Skin epidermis (tissue), 12 donors: ENCODE measurements around the gene VPS37D.
"Not testable (repeated sequence)": the region's sequence is repeated elsewhere in the genome, so short reads cannot be mapped to it uniquely, and the experiment has no call there.

Experiments
- H3K27ac ChIP-seq, 21 experiments: fragments of 200-600 bp; sonication (generic) in 11 of 21; one replicate each; pipeline ENCODE4 v1.5.0; 2020; ENCODE audit warnings: mild to moderate bottlenecking in 3 of 21, inconsistent platforms in 2 of 21, moderate library complexity in 2 of 21
- H3K4me3 ChIP-seq, 7 experiments: fragments of 200-600 bp; sonication (generic) in 2 of 7; one replicate each; pipeline ENCODE4 v1.5.0; 2020; ENCODE audit warnings: inconsistent platforms in 2 of 7, mild to moderate bottlenecking in 2 of 7, moderate library complexity in 1 of 7

Gene VPS37D

DNA sequence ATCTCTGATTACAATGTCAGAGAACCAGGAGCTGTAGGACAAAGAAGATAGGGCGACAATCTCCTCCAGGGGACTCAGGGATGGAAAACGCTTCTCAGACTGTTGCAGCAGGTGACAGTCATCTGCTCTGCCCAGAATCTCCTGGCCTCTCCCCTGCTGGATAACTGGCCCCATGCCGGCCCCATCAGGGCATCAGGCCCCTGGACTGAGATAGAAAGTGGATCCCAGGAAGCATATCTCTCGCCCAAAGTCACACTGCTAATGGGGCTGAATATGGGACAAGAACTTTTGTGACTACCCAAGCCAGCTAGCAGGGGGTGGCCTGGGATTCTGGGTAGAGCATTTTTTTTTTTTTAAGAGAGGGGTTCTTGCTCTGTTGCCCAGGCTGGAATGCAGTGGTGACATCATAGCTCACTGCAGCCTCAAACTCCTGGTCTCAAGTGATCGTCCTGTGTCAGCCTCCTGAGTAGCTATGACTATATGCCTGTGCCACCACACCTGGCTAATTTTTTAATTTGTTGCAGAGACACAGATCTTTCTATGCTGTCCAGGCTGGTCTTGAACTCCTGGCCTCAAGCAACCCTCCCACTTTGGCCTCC is 22.8 kb upstream of the VPS37D start:
- H3K27ac ChIP-seq = no peak overlapping the region
- H3K4me3 ChIP-seq = no peak overlapping the region

GRCh38 chr7:73645643-73646174 is 21.9 kb upstream of the VPS37D start:
- no peak overlapping the region for H3K27ac ChIP-seq
- H3K4me3 ChIP-seq = no peak overlapping the region

DNA sequence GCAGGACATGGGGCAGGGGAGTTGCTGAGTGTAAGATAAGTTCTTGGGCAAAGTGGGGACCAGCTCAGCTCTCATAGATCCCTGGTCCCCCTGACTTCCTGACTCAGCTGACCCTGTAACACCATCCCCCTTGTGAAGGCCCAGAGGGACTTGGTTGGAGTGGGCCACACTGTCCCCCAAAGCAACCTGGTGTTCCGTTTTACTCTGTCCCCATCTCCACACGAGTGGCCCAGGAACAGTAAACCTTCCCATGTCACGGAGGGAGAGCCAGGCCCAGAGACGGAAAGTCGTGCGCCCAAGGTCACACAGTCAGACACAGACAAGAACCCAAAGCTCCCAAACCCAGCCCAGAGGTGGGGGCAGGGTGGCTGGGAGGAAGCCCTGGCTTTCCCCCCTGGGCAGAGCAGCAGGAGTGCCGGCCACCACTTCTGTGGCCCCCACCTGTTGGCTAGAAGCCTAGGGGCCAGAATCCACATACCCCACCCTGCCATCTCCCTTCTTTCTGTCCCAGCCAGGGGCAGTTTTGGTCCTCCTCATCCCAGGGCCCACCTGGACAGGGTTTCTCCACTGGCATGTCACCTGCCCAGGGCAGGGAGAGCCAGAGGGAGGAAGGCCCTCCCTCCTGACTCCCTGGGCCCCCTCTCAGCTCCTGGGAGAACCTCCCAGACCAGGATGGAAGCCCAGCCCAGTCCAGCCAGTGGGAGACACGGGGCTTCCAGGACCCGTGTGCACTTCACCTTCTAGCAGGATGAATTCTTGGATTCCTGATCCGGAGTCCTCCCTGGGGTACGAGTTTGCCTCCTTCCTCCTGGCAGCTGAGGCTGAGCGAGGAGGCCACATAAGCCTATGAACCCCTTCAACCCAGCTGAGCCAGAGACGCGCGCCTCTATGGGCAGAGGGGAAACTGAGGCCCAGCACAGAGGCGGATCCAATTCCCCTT is 20.6 kb upstream of the VPS37D start:
- H3K27ac ChIP-seq = no peak overlapping the region
- H3K4me3 ChIP-seq = no peak overlapping the region

DNA sequence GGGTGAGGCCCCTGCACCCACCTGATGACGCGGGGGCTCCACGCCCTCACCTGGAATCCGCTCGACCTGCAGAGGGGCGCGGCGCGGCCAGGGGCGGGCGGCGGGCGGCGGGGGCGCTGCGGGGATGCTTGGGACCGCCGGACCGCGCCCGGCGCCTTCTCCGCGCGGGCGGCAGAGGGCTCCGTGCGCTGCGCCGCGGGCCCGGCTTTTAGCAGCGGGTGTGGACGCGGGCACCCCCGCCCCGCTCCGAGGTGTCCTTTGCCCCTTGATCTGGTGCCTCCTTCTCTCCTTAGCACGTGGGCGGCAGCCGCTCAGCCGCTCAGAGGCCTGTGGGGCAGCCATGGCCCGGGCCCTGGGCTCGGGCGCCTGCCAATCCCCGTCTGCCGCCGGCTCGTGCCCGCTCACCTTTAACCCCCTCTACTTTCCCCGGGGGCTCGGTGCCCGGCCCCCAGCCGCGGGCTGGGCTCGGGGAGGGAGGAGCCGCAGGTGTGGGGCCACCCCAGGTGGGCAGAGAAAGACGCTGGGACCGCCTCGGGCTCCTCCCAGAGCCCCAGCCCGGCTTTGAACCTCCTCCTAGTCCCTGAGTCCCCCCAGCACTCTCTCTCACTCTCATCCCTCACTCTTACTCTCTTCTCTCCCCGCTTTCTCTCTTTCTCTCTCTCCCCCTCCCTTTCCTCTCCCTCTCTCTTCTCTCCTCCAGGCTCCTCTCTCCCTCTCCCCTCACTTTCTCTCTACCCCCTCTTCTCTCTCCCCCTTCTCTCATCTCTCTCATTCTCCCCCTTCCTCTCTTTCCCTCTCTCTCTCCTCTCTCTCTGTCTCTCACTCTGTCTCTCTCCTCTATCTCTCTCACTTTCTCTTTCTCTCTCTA is 19.7 kb upstream of the VPS37D start:
- Histone ChIP-seq H3K27ac (no peak overlapping the region), H3K4me3 (peak overlapping the region in 4 of 7 experiments; percentile 15 to 34 (median 24))

GRCh38 chr7:73648593-73649332 is 18.9 kb upstream of the VPS37D start:
- no peak overlapping the region for H3K4me3 ChIP-seq

DNA sequence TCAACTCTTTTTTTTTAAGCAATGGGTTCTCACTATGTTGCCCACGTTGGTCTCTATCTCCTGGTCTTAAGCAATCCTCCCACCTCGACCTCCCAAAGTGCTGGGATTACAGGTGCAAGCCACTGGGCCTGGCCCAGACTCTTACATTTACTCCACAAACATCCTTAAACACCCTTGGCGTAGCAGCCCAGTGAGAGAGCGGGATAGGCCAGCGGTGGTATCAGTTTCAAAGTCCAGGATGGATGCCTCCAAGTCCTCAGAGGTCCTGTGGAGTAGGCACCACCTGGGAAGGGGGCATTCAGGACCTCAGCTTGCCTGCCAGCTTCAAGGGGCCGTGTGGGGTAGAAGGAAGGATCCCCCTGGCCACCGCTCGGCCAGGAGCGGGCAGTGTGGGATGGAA is 18.1 kb upstream of the VPS37D start:
- Histone ChIP-seq H3K27ac (no peak overlapping the region), H3K4me3 (no peak overlapping the region)

More at GRCh38 chr7:73648593-73649332, 18.9 kb upstream of the VPS37D start:
- H3K27ac ChIP-seq = no peak overlapping the region

- Histone ChIP-seq H3K4me3 (no peak overlapping the region), H3K27ac (no peak overlapping the region)
Observed at GRCh38 chr7:73650524-73650923, 17.1 kb upstream of the VPS37D start.

DNA sequence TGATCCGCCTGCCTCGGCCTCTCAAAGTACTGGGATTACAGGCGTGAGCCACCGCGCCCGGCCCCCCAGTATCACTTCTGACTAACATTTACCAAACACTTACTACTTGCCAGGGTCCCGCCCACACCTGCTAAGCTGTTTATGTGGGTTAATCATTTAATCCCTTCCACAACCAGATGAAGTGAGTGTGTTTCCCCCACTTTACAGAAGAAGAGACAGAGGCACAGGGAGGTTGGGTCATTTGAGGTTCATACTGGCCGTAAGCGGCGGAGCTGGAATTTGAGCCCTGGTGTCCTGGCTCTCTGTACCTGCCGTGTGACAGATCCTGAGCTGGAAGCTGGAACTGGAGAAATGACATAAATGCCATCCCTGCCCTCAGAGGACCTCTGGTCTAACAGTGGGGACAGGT is 15.1 kb upstream of the VPS37D start:
- Histone ChIP-seq H3K27ac (no peak overlapping the region), H3K4me3 (no peak overlapping the region)

DNA sequence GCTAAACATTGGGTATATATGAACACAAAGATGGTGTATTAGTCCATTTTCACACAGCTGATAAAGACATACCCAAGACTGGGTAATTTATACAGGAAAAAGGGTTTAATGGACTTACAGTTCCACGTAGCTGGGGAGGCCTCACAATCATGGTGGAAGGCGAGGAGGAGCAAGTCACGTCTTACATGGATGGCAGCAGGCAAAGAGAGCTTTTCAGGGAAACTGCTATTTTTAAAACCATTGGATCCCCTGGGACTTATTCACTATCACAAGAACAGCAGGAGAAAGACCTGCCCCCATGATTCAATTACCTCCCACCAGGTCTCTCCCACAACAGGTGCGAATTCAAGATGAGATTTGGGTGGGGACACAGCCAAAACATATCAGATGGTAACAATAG is 12.3 kb upstream of the VPS37D start:
- not testable (repeated sequence) for H3K4me3 ChIP-seq, H3K27ac ChIP-seq

DNA sequence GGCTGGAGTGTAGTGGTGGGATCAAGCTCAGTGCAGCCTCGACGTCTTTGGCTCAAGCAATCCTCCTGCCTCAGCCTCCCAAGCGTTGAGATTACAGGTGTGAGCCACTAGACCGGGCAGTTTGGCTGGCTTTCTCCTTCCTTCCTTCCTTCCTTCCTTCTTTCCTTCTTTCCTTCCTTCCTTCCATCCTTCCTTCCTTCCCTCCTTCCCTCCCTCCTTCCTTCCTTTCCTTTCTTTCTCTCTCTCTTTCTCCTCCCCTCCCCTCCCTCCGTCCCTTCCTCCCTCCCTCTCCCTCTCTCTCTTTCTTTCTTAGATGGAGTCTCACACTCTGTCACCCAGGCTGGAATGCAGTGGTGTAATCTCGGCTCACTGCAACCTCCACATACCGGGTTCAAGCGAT is 7.6 kb upstream of the VPS37D start:
- no peak overlapping the region for H3K27ac ChIP-seq
- H3K4me3 ChIP-seq = no peak overlapping the region

GRCh38 chr7:73660594-73660993 is 7.0 kb upstream of the VPS37D start:
- not testable (repeated sequence) for H3K27ac ChIP-seq

DNA sequence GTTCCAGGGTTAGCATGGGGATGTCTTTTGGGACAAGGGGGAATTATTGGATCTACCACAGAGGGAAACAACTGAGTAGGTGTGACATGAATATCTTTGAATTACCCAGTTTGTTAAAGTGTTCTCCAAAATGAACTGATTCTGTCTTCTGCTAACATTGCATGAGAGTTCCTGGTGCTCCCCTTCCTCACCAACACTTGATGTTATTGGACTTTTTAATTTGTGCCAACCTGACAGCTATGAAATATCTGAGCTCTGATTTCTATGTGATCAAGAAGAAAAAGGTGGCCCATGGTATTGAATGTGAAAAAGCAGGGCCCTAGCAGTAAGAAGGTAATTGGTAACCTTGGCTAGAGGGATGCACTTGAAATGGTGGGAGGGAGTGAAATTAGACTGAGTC is 4.6 kb upstream of the VPS37D start:
- H3K27ac ChIP-seq = no peak overlapping the region
- H3K4me3 ChIP-seq = no peak overlapping the region

More at GRCh38 chr7:73660594-73660993, 7.0 kb upstream of the VPS37D start:
- not testable (repeated sequence) for H3K4me3 ChIP-seq

DNA sequence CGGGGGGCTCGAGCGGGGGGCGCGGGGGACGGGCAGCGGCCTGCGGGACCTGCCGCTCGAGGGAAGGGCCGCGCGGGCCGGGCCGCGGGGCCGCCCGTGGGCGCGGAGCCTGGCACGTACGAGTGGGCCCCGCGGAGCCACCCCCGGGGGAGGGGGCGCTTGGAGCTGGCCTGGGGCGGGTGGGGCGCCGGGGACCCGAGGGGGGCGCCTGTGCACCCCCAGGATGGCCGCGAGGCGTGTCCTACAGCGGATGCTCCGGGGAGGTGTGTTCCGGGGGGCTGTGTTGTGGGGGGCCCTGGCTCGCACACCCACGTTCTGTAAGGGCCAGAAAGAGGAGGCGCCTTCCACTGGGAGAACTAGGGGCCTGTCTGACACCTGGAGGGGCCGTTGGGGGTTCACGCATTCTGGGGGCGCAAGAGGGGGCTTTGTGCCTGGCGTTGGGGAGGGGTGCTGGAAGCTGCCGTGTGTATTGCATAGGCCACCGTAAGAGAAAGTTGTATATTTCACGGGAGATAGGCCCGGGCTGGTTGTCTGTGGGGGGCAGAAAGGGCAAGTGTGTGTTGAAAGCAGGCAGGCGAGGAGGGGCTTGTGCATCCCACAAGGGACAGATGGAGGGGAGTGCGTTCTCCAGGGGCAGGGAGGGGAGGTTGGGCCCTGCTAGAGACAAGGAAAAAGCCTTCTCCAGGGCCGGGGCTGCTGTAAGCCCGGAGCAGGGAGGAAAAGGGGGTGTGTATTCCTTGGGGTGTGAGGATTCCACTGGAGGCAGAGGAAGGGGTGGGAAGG is 663 bp downstream of the VPS37D start:
- Histone ChIP-seq H3K4me3 (peak overlapping the region; percentile 28 to 64 (median 46)), H3K27ac (peak overlapping the region in 9 of 21 experiments; percentile 5 to 74 (median 45))

- Histone ChIP-seq H3K27ac (peak overlapping the region in 1 of 21 experiments; percentile 74), H3K4me3 (peak overlapping the region in 5 of 7 experiments; percentile 44 to 64 (median 56))
Observed at GRCh38 chr7:73668886-73669230, 1.2 kb downstream of the VPS37D start.

GRCh38 chr7:73669288-73669701 is 1.7 kb downstream of the VPS37D start:
- Histone ChIP-seq H3K27ac (no peak overlapping the region), H3K4me3 (no peak overlapping the region)

GRCh38 chr7:73669858-73670385 is 2.3 kb downstream of the VPS37D start:
- Histone ChIP-seq H3K4me3 (no peak overlapping the region), H3K27ac (no peak overlapping the region)

GRCh38 chr7:73671322-73671661 is 3.7 kb downstream of the VPS37D start:
- Histone ChIP-seq H3K27ac (no peak overlapping the region), H3K4me3 (no peak overlapping the region)

DNA sequence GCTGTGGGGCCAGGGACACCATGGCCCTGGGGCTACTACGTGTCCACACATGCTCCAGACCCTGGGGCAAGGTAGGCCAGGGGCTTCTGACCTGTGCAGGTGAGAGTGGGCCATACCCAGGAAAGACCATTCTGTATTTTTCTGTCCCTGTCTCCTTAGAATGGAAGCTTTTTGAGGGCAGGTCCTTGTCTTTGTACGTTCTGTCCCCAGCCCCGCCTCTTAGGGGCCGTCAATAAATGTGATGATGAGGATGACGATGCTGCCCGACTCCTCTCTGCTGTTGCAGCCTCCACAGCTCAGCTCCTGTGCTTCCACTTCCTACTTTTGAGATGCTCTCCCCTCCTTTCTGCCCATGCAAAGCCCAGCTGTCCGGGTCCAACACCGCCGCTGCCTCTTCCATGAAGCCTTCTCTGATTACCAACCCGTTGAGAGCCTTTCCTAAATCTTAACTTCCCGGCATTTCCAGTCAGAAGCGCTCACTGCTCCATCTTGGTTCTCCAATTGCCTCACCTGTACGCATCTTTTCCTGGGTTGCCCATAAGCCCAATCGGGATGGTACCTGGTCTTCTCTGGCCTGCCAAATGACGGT is 4.3 kb downstream of the VPS37D start:
- Histone ChIP-seq H3K27ac (no peak overlapping the region), H3K4me3 (no peak overlapping the region)
